HG02981 (cell line): ENCODE data around the gene KLK1.
"Not testable (repeated sequence)": the region's sequence is repeated elsewhere in the genome, so short reads cannot be mapped to it uniquely, and the experiment has no call there.

Experiments
- ATAC-seq: cut with Tn5 transposase; IDR thresholded peaks from one replicate; pipeline ENCODE4 v1.9.1; 2021; ENCODE audit warnings: mild to moderate bottlenecking, moderate library complexity; ENCODE audit not compliant: unreplicated experiment

The KLK1 gene

DNA sequence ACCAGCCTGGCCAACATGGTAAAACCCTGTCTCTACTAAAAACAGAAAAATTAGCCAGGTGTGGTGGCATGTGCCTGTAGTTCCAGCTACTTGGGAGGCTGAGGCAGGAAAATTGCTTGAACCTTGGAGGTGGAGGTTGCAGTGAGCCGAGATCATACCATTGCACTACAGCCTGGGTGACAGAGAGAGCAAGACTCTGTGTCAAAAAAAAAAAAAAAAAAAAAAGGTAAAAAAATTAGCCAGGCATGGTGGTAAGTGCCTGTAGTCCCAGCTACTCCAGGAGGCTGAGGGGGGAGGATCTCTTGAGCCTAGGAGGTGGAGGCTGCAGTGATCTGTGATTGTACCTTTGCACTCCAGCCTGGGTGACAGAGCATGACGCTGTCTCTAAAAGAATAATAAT lies 53.4 kb downstream of the KLK1 start, which contains the start of gene GPR32:
GPR32 (plus strand) TSS at position 301 of the 400 bp plus-strand sequence. CDS start 137 bp downstream, outside the sequence.
- ATAC-seq, result not testable (repeated sequence)
